Measurements from ENCODE around the gene BCAS3. TPM values are rescaled to one million over a fixed set of nuclear protein-coding genes. Genes with fewer than 3 reads are reported as not detected.

Gene BCAS3
- total RNA-seq, 1 experiment from 2014 or later, result 26.3 TPM

GRCh38 chr17:61299517-61300513 is 622.2 kb downstream of the BCAS3 start:
- Histone ChIP-seq H4K20me1 (ENCODE audit: insufficient read depth) (no peaks in the 10 kb centered on the region), H3K9me2 (ENCODE audit: insufficient read depth) (no peaks in the 10 kb centered on the region), H3K27me3 (ENCODE audit: insufficient read depth, low read length) (0 out of 2 replicates have a peak, but pooled peaks cover 5% of the 10 kb centered on the region), H3K4me3 (replicated peaks in 1 of 2; ENCODE audit: low read depth in 1 of 2, low read length in 2 of 2) (no peak overlapping the region), H3K4me1 (ENCODE audit: control insufficient read depth in 1 of 2, insufficient read depth in 2 of 2, low read length in 2 of 2) (peaks cover 0 to 4% of the 10 kb centered on the region in 2 experiments; a peak in 1 of 4 replicates), H3K36me3 (ENCODE audit: control insufficient read depth in 1 of 2, insufficient read depth in 2 of 2, low read length in 2 of 2) (no peaks in the 10 kb centered on the region), H3K79me2 (ENCODE audit: insufficient read depth, low read length) (no peaks in the 10 kb centered on the region), H2AFZ (ENCODE audit: low read depth, low read length, poor library complexity, severe bottlenecking) (no peak overlapping the region), H3K4me2 (ENCODE audit: low read length) (no peak overlapping the region), H3K9ac (ENCODE audit: low read length) (no peak overlapping the region), H3K9me3 (ENCODE audit: control insufficient read depth in 1 of 2, insufficient read depth in 1 of 2, low read depth in 1 of 2, low read length in 2 of 2) (no peaks in the 10 kb centered on the region), H3K27ac (ENCODE audit: low read depth, low read length) (no peak overlapping the region)
- RAD21 ChIA-PET (ENCODE audit: low non-redundant PET in 1 of 2, low total read pairs in 2 of 2, uncharacterized antibody in 2 of 2, unreplicated experiment in 2 of 2), result no interaction called here
- ATAC-seq (no peak), DNase-seq (ENCODE audit: low read depth, low spot score) (no peak)
- no TSS peak for BruUV-seq (replicated peaks)
- intact Hi-C loops (cut with micrococcal nuclease), result no loop called here
- CTCF ChIA-PET, result no interaction called here
- POLR2A ChIA-PET, result no interaction called here
- TF ChIP-seq TCF7L2 (IDR thresholded peaks at IDR 0.05; ENCODE audit: borderline replicate concordance, extremely low read depth, insufficient read depth, insufficient read length) (no peak), ELF1 (IDR thresholded peaks at IDR 0.05; ENCODE audit: borderline replicate concordance, low read depth) (no peak), CTCF (IDR thresholded peaks at IDR 0.05 in 2 of 3, conservative IDR thresholded peaks at IDR 0.05 in 1 of 3; ENCODE audit: borderline replicate concordance in 1 of 3, insufficient read depth in 1 of 3, low read depth in 2 of 3, low read length in 2 of 3) (no peak), ZNF274 (IDR thresholded peaks at IDR 0.05; ENCODE audit: low read depth, low read length) (no peak), RAD21 (IDR thresholded peaks at IDR 0.05; ENCODE audit: low read depth) (no peak), YY1 (IDR thresholded peaks at IDR 0.05; ENCODE audit: extremely low read depth, insufficient replicate concordance, low read depth, low read length) (no peak)
- TF ChIP-seq, protein P1, sequence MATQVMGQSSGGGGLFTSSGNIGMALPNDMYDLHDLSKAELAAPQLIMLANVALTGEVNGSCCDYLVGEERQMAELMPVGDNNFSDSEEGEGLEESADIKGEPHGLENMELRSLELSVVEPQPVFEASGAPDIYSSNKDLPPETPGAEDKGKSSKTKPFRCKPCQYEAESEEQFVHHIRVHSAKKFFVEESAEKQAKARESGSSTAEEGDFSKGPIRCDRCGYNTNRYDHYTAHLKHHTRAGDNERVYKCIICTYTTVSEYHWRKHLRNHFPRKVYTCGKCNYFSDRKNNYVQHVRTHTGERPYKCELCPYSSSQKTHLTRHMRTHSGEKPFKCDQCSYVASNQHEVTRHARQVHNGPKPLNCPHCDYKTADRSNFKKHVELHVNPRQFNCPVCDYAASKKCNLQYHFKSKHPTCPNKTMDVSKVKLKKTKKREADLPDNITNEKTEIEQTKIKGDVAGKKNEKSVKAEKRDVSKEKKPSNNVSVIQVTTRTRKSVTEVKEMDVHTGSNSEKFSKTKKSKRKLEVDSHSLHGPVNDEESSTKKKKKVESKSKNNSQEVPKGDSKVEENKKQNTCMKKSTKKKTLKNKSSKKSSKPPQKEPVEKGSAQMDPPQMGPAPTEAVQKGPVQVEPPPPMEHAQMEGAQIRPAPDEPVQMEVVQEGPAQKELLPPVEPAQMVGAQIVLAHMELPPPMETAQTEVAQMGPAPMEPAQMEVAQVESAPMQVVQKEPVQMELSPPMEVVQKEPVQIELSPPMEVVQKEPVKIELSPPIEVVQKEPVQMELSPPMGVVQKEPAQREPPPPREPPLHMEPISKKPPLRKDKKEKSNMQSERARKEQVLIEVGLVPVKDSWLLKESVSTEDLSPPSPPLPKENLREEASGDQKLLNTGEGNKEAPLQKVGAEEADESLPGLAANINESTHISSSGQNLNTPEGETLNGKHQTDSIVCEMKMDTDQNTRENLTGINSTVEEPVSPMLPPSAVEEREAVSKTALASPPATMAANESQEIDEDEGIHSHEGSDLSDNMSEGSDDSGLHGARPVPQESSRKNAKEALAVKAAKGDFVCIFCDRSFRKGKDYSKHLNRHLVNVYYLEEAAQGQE (IDR thresholded peaks at IDR 0.05; ENCODE audit: low read depth), result no peak

All from HCT116 (cell line).